ENCODE measurements around the gene GBP5.

DNA sequence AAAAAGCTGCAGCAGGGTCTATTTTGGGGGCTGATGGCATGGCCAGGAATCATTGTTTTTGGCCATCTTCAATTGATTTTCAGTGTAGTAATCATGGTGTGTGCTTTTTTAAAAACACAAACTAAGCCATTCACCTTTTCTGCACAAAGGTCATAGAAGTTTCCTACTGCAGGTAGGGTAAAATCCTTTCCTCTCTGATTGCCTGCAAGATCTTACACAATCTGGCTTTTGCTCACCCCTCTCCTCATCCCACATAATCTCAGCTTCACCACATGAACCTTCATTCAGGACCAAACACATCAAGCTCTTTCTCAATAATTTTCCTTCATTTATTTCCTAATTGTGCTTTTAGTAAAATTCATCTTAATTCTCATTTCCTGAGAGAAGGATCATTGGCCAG, 38.3 kb upstream of the GBP5 start:
- TF ChIP-seq, protein P1, sequence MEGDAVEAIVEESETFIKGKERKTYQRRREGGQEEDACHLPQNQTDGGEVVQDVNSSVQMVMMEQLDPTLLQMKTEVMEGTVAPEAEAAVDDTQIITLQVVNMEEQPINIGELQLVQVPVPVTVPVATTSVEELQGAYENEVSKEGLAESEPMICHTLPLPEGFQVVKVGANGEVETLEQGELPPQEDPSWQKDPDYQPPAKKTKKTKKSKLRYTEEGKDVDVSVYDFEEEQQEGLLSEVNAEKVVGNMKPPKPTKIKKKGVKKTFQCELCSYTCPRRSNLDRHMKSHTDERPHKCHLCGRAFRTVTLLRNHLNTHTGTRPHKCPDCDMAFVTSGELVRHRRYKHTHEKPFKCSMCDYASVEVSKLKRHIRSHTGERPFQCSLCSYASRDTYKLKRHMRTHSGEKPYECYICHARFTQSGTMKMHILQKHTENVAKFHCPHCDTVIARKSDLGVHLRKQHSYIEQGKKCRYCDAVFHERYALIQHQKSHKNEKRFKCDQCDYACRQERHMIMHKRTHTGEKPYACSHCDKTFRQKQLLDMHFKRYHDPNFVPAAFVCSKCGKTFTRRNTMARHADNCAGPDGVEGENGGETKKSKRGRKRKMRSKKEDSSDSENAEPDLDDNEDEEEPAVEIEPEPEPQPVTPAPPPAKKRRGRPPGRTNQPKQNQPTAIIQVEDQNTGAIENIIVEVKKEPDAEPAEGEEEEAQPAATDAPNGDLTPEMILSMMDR (IDR thresholded peaks at IDR 0.05; ENCODE audit: low read depth, low read length) = no peak
- no peak for TF ChIP-seq POLR2A (IDR thresholded peaks at IDR 0.05; ENCODE audit: extremely low read depth, insufficient read length)
- TF ChIP-seq, protein P2, sequence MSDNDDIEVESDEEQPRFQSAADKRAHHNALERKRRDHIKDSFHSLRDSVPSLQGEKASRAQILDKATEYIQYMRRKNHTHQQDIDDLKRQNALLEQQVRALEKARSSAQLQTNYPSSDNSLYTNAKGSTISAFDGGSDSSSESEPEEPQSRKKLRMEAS (IDR thresholded peaks at IDR 0.05; ENCODE audit: low read depth, low read length) = no peak
- TF ChIP-seq MYC (IDR thresholded peaks at IDR 0.05; ENCODE audit: low read depth, low read length) = no peak

All from NB4 (cell line).